H9 (cell line): ENCODE results near the gene MERTK. TPM values are rescaled to one million over a fixed set of nuclear protein-coding genes. Genes with fewer than 3 reads are reported as not detected.

Experiments
- DNase-seq: peaks from one replicate; pipeline ENCODE4 v3.0.0-alpha.2; 2017
- H2AFZ ChIP-seq: one replicate; pipeline ENCODE4 v1.6.1; 2013; ENCODE audit warnings: mild to moderate bottlenecking, low read length, control low read depth, moderate library complexity
- H2AK5ac ChIP-seq: 2 replicates; pipeline ENCODE4 v1.6.1; 2013; ENCODE audit warnings: low read length, control low read depth, mixed read lengths; ENCODE audit not compliant: insufficient read length
- H2BK120ac ChIP-seq: one replicate; pipeline ENCODE4 v1.6.1; 2013; ENCODE audit warnings: low read depth, mild to moderate bottlenecking, low read length, control low read depth, inconsistent platforms; ENCODE audit not compliant: poor library complexity, severe bottlenecking
- H2BK12ac ChIP-seq: 2 replicates; pipeline ENCODE4 v1.6.1; 2013; ENCODE audit warnings: low read length, control low read depth, mixed read lengths, low read depth; ENCODE audit not compliant: insufficient read length
- H2BK15ac ChIP-seq: 2 replicates; pipeline ENCODE4 v1.6.1; 2013; ENCODE audit warnings: low read depth, low read length, control low read depth
- H2BK20ac ChIP-seq: one replicate; pipeline ENCODE4 v1.6.1; 2013; ENCODE audit warnings: low read depth, mild to moderate bottlenecking, low read length, control low read depth, inconsistent platforms; ENCODE audit not compliant: poor library complexity, severe bottlenecking
- H2BK5ac ChIP-seq: 2 replicates; pipeline ENCODE4 v1.6.1; 2013; ENCODE audit warnings: low read length, control low read depth, mixed read lengths; ENCODE audit not compliant: insufficient read length
- H3K14ac ChIP-seq: 2 replicates; pipeline ENCODE4 v1.6.1; 2013; ENCODE audit warnings: low read length, control low read depth; ENCODE audit not compliant: insufficient read depth
- H3K18ac ChIP-seq: 2 replicates; pipeline ENCODE4 v1.6.1; 2013; ENCODE audit warnings: low read depth, mild to moderate bottlenecking, mixed read lengths, low read length, control low read depth; ENCODE audit not compliant: insufficient read length
- H3K23ac ChIP-seq: 2 replicates; pipeline ENCODE4 v1.6.1; 2013; ENCODE audit warnings: low read length, control low read depth, mixed read lengths, low read depth; ENCODE audit not compliant: insufficient read length
- H3K23me2 ChIP-seq: 2 replicates; pipeline ENCODE4 v1.6.1; 2013; ENCODE audit warnings: low read depth, mild to moderate bottlenecking, mixed read lengths, low read length, control low read depth; ENCODE audit not compliant: insufficient read length, poor library complexity, severe bottlenecking
- H3K27ac ChIP-seq: 2 replicates; pipeline ENCODE4 v1.5.1; 2013; ENCODE audit warnings: low read length, control low read depth, mixed read lengths, low read depth; ENCODE audit not compliant: insufficient read length
- H3K27me3 ChIP-seq: 2 replicates; pipeline ENCODE4 v1.6.1; 2013; ENCODE audit warnings: low read length, control low read depth, inconsistent platforms; ENCODE audit not compliant: insufficient read depth
- H3K4ac ChIP-seq: 2 replicates; pipeline ENCODE4 v1.6.1; 2013; ENCODE audit warnings: low read depth, mild to moderate bottlenecking, control low read depth, inconsistent platforms, low read length, moderate library complexity
- H3K4me1 ChIP-seq: 2 replicates; pipeline ENCODE4 v1.6.1; 2013; ENCODE audit warnings: low read length, control low read depth, inconsistent platforms; ENCODE audit not compliant: insufficient read depth
- H3K4me2 ChIP-seq: 2 replicates; pipeline ENCODE4 v1.6.1; 2013; ENCODE audit warnings: low read length, control low read depth, mixed read lengths; ENCODE audit not compliant: insufficient read length, insufficient read depth
- H3K56ac ChIP-seq: 2 replicates; pipeline ENCODE4 v1.6.1; 2013; ENCODE audit warnings: low read depth, mild to moderate bottlenecking, mixed read lengths, low read length, control low read depth; ENCODE audit not compliant: insufficient read length
- H3K79me1 ChIP-seq: 2 replicates; pipeline ENCODE4 v1.6.1; 2013; ENCODE audit warnings: low read depth, mild to moderate bottlenecking, moderate library complexity, low read length, control low read depth, inconsistent platforms; ENCODE audit not compliant: insufficient read depth, poor library complexity, severe bottlenecking
- H3K79me2 ChIP-seq: 2 replicates; pipeline ENCODE4 v1.6.1; 2013; ENCODE audit warnings: low read length, control low read depth, inconsistent platforms; ENCODE audit not compliant: insufficient read depth
- H3K9ac ChIP-seq: 2 replicates; pipeline ENCODE4 v1.6.1; 2013; ENCODE audit warnings: low read length, control low read depth, mixed read lengths; ENCODE audit not compliant: insufficient read length; ENCODE audit errors: extremely low read depth
- H3K9me3 ChIP-seq: one replicate; pipeline ENCODE4 v1.6.1; 2013; ENCODE audit warnings: low read depth, low read length, inconsistent platforms; ENCODE audit not compliant: control insufficient read depth
- H3T11ph ChIP-seq: one replicate; pipeline ENCODE4 v1.6.1; 2013; ENCODE audit warnings: mild to moderate bottlenecking, low read length, control low read depth, inconsistent platforms
- H4K20me1 ChIP-seq: one replicate; pipeline ENCODE4 v1.6.1; 2013; ENCODE audit not compliant: control insufficient read depth, insufficient read length, insufficient read depth
- H4K5ac ChIP-seq: 2 replicates; pipeline ENCODE4 v1.6.1; 2013; ENCODE audit warnings: low read depth, mild to moderate bottlenecking, mixed read lengths, low read length, control low read depth; ENCODE audit not compliant: insufficient read length
- H4K8ac ChIP-seq: replicated peaks from 2 replicates; pipeline ENCODE4 v1.6.1; 2013; ENCODE audit warnings: low read length, control low read depth, mixed read lengths, low read depth; ENCODE audit not compliant: insufficient read length
- H4K91ac ChIP-seq: 2 replicates; pipeline ENCODE4 v1.6.1; 2013; ENCODE audit warnings: low read depth, mild to moderate bottlenecking, moderate library complexity, mixed read lengths, low read length, control low read depth; ENCODE audit not compliant: insufficient read length
- H3K27ac Mint-ChIP-seq, 3 experiments: 2 replicates in 2 of 3; 3 replicates in 1 of 3; pipeline ENCODE4 v1.8.0; 2020 to 2021; ENCODE audit warnings: mixed read lengths in 3 of 3, mild to moderate bottlenecking in 1 of 3, moderate library complexity in 1 of 3
- H3K27me3 Mint-ChIP-seq: 2 replicates; pipeline ENCODE4 v1.8.0; 2021; ENCODE audit warnings: low read depth, mild to moderate bottlenecking, moderate library complexity, mixed read lengths
- H3K36me3 Mint-ChIP-seq, 3 experiments: 2 replicates in 2 of 3; 3 replicates in 1 of 3; pipeline ENCODE4 v1.8.0; 2020 to 2021; ENCODE audit warnings: low read depth in 3 of 3, mixed read lengths in 3 of 3; ENCODE audit not compliant: insufficient read depth in 1 of 3
- H3K4me1 Mint-ChIP-seq, 2 experiments: 2 replicates each; pipeline ENCODE4 v1.8.0; 2020; ENCODE audit warnings: mixed read lengths in 2 of 2
- H3K4me3 Mint-ChIP-seq, 2 experiments: 2 replicates in 1 of 2; 3 replicates in 1 of 2; pipeline ENCODE4 v1.8.0; 2020 to 2021; ENCODE audit warnings: mild to moderate bottlenecking in 2 of 2, mixed read lengths in 2 of 2, moderate library complexity in 1 of 2
- H3K9me3 Mint-ChIP-seq, 2 experiments: 2 replicates in 1 of 2; 3 replicates in 1 of 2; pipeline ENCODE4 v1.8.0; 2020; ENCODE audit warnings: mild to moderate bottlenecking in 2 of 2, mixed read lengths in 2 of 2, moderate library complexity in 1 of 2
- CTCF ChIP-seq: fragments of 200-600 bp; sonication (generic); conservative IDR thresholded peaks from 3 replicates; pipeline ENCODE4 v1.8.0; 2021; ENCODE audit warnings: antibody characterized with exemption, mild to moderate bottlenecking
- WGBS: extraction: QIAGEN DNeasy Blood & Tissue Kit; methylation state at CpG from one replicate; pipeline ENCODE4 v1.1.7; 2013; ENCODE audit warnings: missing lambda C conversion rate, low lambda C conversion rate, mixed read lengths; ENCODE audit not compliant: insufficient read length; ENCODE audit errors: extremely low coverage; 5-methylcytosine and 5-hydroxymethylcytosine counted together
- total RNA-seq: library from RNA; stranded (reverse); gene quantifications from 2 replicates; pipeline ENCODE4 v1.2.1, GENCODE V29; 2021

The MERTK gene
- total RNA-seq, 1 experiment from 2014 or later = 4.8 TPM

- no peak overlapping the region for H4K8ac ChIP-seq
- H2AFZ ChIP-seq = no peak overlapping the region
- H3K9ac ChIP-seq = no peak overlapping the region
- no peaks in the 10 kb centered on the region for H3K79me2 ChIP-seq
- H3K23me2 ChIP-seq = no peaks in the 10 kb centered on the region
- no peak overlapping the region for H3K4me2 ChIP-seq
- no peak overlapping the region for H2BK12ac ChIP-seq
- no peak overlapping the region for H2AK5ac ChIP-seq
- no CpG with 5 or more reads among the region's 3 CpGs for WGBS
- H3K4ac ChIP-seq = no peak overlapping the region
- H4K5ac ChIP-seq = no peak overlapping the region
- H3K4me1 Mint-ChIP-seq = peaks cover 8 to 12% of the 10 kb centered on the region in 2 experiments
- H3K56ac ChIP-seq = no peak overlapping the region
- H3K27me3 ChIP-seq = no peaks in the 10 kb centered on the region
- H2BK120ac ChIP-seq = no peak overlapping the region
- H3K79me1 ChIP-seq = no peaks in the 10 kb centered on the region
- no peak overlapping the region for H2BK20ac ChIP-seq
- no peak for TF ChIP-seq CTCF
- no peak overlapping the region for H2BK15ac ChIP-seq
- H3K14ac ChIP-seq = no peak overlapping the region
- H2BK5ac ChIP-seq = no peak overlapping the region
- H3K27ac ChIP-seq = no peak overlapping the region
- H3K23ac ChIP-seq = no peak overlapping the region
- no peak overlapping the region for H3K4me3 Mint-ChIP-seq
- H4K20me1 ChIP-seq = no peaks in the 10 kb centered on the region
- H3K4me1 ChIP-seq = no peaks in the 10 kb centered on the region; the same call in 1 of the 2 replicates
- no peak overlapping the region for H4K91ac ChIP-seq
- DNase-seq = no peak
- no peaks in the 10 kb centered on the region for H3K9me3 ChIP-seq
- no peak overlapping the region for H3K18ac ChIP-seq
- H3K36me3 Mint-ChIP-seq = peaks cover 0 to 4% (median 0%) of the 10 kb centered on the region in 3 experiments; a peak in 2 of 7 replicates
- no peaks in the 10 kb centered on the region for H3K9me3 Mint-ChIP-seq
- H3K27me3 Mint-ChIP-seq = no peaks in the 10 kb centered on the region
- H3T11ph ChIP-seq = no peak overlapping the region
- no peak overlapping the region for H3K27ac Mint-ChIP-seq
These were observed 66.7 kb downstream of the MERTK start for GRCh38 chr2:111965062-111965461.
